Measurements from ENCODE around the gene GABRB1.

Gene GABRB1

GRCh38 chr4:47386561-47387235 lies 355.3 kb downstream of the GABRB1 start:
- DNase-seq (ENCODE audit: low read depth) = no peak

- no peak for DNase-seq (ENCODE audit: low read depth)
Measured at GRCh38 chr4:47390428-47391125, 359.2 kb downstream of the GABRB1 start.

GRCh38 chr4:47391256-47391655 lies 359.9 kb downstream of the GABRB1 start:
- DNase-seq (ENCODE audit: low read depth) = no peak

GRCh38 chr4:47406408-47406807 lies 375.0 kb downstream of the GABRB1 start:
- DNase-seq (ENCODE audit: low read depth) = no peak

DNA sequence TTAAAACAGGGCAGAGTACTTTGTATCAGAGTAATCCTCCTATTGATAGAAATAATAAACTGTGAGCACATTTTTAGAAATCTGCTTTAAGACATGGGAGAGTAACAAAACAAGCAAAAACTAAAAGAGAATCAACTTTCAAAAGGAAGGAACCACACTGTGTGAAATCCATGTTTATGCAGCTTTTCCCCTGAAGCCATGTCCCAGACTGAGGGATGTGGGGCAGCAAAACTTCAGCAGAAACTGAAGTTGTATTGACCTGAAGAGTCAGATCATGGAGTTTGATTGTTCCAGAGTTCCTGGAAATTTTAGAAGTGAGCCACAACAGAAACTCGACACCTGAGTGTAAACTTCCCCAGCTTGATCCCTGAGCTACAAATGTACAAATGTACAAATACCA lies 378.9 kb downstream of the GABRB1 start:
- no peak for DNase-seq (ENCODE audit: low read depth)

DNA sequence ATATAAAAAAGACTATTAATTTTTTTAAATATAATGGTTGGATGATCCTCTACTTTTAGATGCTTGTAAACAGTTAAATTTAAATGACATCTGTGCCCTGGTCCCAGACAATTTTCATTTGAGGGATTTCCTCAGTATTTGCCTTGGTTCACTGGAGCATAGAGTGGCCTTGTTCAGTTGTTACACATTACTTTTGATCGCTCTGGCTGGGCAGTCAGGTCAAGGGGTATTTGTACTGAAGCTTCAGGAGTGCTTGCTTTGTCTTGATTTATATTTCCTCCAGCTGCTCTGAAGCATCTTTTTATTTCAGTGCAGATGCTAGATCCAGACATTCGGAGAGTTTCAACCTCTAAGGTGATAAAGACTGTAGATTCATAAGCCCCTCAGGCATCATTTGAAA lies 382.2 kb downstream of the GABRB1 start:
- DNase-seq (ENCODE audit: low read depth) = no peak

DNA sequence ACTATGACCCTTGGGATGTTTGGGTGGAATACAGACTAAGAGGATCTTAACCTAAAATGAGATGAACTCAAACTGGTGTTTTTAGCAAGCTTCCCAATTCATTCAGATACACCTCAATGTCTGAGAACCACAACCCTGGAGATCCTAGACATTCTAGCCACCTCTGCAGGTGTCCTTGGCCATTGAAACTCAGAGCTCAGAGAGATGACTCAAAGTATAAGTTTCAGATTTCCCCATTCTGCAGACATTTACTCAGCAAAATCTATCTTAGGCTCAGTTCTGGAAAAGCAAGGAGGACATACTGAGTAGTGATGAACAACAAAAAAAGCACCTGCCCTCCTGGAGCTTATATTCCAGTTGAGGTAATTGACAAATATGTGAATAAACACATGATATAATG lies 384.4 kb downstream of the GABRB1 start:
- no peak for DNase-seq (ENCODE audit: low read depth)

DNA sequence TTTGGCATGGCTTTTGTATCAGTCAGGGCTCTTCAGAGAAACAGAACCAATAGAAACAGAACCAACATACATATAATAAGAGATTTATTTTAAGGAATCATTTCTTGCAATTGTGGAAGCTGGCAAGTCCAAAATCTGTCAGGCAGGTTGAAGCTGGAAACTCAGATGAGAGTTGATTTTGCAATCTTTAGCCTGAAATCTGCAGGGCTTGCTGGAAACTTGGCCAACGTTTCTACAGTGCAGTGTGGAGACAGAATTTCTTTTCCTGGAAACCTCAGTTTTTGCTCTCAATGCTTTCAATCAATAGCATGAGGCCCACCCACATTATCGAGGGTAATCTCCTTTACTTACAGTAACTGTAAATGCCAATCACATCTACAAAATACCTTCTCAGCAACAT lies 386.8 kb downstream of the GABRB1 start:
- DNase-seq (ENCODE audit: low read depth) = no peak

- no peak for DNase-seq (ENCODE audit: low read depth)
Measured at GRCh38 chr4:47419296-47419695, 387.9 kb downstream of the GABRB1 start.

DNA sequence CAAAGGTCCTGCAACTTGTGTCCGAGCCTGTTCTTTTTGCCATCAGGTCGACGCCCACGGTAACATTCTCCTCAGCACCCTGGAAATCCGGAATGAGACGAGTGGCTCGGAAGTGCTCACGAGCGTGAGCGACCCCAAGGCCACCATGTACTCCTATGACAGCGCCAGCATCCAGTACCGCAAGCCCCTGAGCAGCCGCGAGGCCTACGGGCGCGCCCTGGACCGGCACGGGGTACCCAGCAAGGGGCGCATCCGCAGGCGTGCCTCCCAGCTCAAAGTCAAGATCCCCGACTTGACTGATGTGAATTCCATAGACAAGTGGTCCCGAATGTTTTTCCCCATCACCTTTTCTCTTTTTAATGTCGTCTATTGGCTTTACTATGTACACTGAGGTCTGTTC lies 394.3 kb downstream of the GABRB1 start:
- no peak for DNase-seq (ENCODE audit: low read depth)

GRCh38 chr4:47427935-47428334 lies 396.6 kb downstream of the GABRB1 start:
- peak; percentile 3 for DNase-seq (ENCODE audit: low read depth)

GRCh38 chr4:47432749-47433148 lies 401.4 kb downstream of the GABRB1 start:
- no peak for DNase-seq (ENCODE audit: low read depth)

DNA sequence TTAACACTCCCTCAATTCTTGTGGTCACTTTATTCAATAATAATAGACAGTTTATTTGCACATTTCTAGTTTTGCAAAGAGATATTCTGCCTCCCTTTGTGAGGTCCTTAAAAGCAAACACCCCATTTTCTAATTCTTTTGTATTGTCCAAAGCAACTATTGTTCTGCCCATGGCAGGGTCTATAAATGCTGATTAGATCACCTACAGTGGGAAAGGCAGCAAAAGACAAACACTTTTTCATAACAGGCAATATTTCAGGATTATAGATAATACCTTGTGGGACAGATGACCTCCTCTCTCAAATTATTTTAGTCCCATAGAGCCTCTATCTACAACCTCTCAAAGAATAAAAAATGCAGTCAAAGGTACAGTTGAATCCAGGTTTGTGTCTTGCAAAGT lies 403.6 kb downstream of the GABRB1 start:
- no peak for DNase-seq (ENCODE audit: low read depth)

- DNase-seq (ENCODE audit: low read depth) = no peak
Measured at GRCh38 chr4:47442980-47443379, 411.6 kb downstream of the GABRB1 start.

- no peak for DNase-seq (ENCODE audit: low read depth)
Measured at GRCh38 chr4:47444031-47444430, 412.7 kb downstream of the GABRB1 start.

DNA sequence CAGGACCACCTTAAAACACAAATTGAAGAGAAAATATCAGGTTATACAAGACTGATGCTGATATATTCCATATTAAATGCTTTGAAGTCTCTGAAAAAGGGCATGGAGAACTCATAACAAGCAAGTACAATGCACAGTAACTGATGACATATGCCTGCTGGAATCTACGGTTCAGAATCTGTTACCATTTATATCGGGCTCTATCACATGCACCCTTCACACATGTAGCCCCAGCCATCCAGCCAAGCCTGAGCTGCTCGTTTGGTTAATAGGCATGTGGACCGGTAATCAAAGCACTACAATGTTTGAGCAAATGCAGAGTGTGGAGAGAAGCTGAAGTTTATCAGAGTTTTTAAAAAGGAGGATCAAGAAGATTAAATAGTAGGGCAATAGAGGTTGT lies 420.3 kb downstream of the GABRB1 start:
- DNase-seq (ENCODE audit: low read depth) = peak; percentile 5

- DNase-seq (ENCODE audit: low read depth) = peak; percentile 30
Measured at GRCh38 chr4:47462799-47463234, 431.4 kb downstream of the GABRB1 start.

GRCh38 chr4:47463235-47463956 lies 432.0 kb downstream of the GABRB1 start, which contains the start of gene COMMD8:
COMMD8 (minus strand) TSS chr4:47463702; CDS start chr4:47463651, 51 bp downstream.
- peak; percentile 97 for DNase-seq (ENCODE audit: low read depth)

DNA sequence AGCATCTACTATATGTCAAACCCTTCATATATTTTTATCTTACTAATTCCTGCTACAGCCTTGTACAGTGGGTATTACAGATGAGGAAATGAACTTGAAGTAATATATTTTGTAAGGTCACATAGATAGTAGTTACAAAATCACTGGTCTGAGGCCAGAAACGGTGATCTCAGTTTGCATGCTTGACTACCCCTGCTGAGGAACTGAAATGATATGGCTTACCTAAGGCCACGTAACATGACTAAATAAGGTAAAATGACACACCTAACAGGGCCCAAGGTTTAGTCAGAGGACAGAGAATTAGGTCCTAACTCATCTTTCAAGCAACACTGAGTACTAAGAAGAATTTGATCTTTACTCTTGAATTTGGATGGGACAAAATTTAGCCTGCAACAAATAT lies 433.6 kb downstream of the GABRB1 start:
- no peak for DNase-seq (ENCODE audit: low read depth)

- DNase-seq (ENCODE audit: low read depth) = no peak
Measured at GRCh38 chr4:47466056-47466785, 434.9 kb downstream of the GABRB1 start.

GRCh38 chr4:47468706-47469365 lies 437.5 kb downstream of the GABRB1 start:
- DNase-seq (ENCODE audit: low read depth) = no peak

DNA sequence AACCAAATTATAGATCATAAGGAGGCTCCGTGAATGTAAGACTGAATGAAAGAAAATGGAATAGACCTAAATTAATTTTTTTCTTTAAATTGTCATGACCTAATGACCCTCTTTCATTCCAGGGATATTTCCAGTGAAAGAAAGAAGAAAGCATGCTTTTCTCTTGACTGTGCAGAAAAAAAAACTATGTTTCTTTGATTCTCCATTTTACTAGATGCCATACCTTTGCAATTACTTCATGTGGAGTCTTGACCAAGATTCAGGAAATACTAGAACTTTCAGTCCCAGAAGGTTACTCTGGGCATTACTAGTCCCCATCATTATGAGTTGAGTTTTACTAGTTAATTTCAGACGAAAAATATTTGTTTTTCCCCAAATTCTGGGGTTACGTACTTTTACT lies 438.6 kb downstream of the GABRB1 start:
- peak; percentile 58 for DNase-seq (ENCODE audit: low read depth)
